ENCODE results near the gene SMARCAL1.

Gene SMARCAL1

DNA sequence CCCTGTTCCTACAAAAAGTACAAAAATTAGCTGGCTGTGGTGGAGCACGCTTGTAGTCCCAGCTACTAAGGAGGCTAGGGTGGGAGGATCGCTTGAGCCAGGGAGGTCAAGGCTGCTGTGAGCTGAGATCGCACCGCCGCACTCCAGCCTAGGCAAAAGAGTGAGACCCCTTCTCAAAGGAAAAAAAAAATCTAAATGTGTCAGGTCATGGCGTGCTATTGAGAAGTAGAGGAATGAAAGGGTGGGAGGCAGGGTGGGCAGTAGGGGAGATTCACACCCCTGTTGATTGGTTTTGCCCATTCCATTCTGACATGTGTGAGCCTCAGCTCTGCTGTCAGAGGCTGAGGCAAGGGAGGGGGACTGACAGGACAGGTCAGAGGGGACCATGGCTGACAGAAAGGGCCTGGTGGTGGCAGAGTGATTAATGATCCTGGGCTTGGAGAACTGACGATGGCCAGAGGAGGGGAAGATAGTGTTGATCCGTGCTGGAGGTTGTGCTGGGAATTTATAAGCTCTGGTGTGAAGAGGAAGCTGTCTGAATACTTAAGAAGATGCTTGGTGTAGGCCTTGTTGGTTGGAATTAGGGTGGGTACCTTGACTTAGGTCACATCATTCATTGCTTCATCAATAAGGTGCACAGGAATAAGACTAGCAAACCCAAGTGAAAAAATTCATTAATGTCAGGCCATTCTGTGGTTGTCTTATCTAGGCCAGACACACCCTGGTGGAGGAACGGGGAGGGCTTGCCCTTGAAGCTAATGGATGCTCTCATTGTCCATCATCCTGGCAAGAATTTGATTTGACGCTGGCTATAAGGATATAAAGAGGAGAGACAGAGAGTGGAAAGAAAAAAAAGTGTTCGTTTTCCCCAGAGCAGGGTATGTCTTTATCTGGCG, 19.1 kb upstream of the SMARCAL1 start:
- H3K9me3 ChIP-seq (ENCODE audit: insufficient read depth, low read length) = no peaks in the 10 kb centered on the region
- no peak overlapping the region for H2AFZ ChIP-seq (ENCODE audit: low read depth, low read length)
- H3K36me3 ChIP-seq (replicated peaks; ENCODE audit: low read depth, low read length) = no peaks in the 10 kb centered on the region
- H3K4me1 ChIP-seq (ENCODE audit: low read length) = peaks cover 17% of the 10 kb centered on the region
- no peak overlapping the region for H3K4me2 ChIP-seq (ENCODE audit: low read length)
- no peaks in the 10 kb centered on the region for H3K79me2 ChIP-seq (ENCODE audit: low read length)
- H3K27ac ChIP-seq (ENCODE audit: low read length) = no peak overlapping the region
- no peaks in the 10 kb centered on the region for H4K20me1 ChIP-seq (ENCODE audit: insufficient read depth, low read length)
- TF ChIP-seq, protein P1, sequence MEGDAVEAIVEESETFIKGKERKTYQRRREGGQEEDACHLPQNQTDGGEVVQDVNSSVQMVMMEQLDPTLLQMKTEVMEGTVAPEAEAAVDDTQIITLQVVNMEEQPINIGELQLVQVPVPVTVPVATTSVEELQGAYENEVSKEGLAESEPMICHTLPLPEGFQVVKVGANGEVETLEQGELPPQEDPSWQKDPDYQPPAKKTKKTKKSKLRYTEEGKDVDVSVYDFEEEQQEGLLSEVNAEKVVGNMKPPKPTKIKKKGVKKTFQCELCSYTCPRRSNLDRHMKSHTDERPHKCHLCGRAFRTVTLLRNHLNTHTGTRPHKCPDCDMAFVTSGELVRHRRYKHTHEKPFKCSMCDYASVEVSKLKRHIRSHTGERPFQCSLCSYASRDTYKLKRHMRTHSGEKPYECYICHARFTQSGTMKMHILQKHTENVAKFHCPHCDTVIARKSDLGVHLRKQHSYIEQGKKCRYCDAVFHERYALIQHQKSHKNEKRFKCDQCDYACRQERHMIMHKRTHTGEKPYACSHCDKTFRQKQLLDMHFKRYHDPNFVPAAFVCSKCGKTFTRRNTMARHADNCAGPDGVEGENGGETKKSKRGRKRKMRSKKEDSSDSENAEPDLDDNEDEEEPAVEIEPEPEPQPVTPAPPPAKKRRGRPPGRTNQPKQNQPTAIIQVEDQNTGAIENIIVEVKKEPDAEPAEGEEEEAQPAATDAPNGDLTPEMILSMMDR (IDR thresholded peaks at IDR 0.05; ENCODE audit: low read depth, low read length) = no peak
- TF ChIP-seq EZH2phosphoT487 (IDR thresholded peaks at IDR 0.05; ENCODE audit: low read depth) = no peak
- no peak overlapping the region for H3K4me3 ChIP-seq (ENCODE audit: low read length)
- no peaks in the 10 kb centered on the region for H3K27me3 ChIP-seq (ENCODE audit: low read depth, low read length)
- H3K9ac ChIP-seq (ENCODE audit: low read length) = no peak overlapping the region

DNA sequence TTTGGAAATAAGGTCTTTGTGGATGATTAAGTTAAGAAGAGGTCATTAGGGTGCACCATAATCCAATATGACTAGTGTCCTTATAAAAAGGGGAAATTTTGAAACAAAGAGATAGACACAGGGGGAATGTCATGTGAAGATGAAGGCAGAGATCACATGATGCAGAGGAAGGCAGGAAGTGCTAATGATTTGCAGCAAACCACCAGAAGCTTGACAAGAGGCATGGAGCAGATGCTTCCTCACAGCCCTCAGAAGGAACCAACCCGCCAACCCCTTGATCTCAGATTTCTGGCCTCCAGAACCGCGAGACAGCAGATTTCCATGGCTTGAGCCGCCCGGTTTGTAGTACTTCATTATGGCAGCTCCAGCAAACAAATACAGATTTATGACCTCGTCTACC, 17.4 kb upstream of the SMARCAL1 start:
- Histone ChIP-seq H3K4me2 (ENCODE audit: low read length) (no peak overlapping the region), H2AFZ (ENCODE audit: low read depth, low read length) (no peak overlapping the region), H3K27ac (ENCODE audit: low read length) (no peak overlapping the region), H3K4me1 (ENCODE audit: low read length) (peaks cover under 1% of the 10 kb centered on the region), H3K4me3 (ENCODE audit: low read length) (no peak overlapping the region), H3K79me2 (ENCODE audit: low read length) (no peaks in the 10 kb centered on the region), H3K9me3 (ENCODE audit: insufficient read depth, low read length) (no peaks in the 10 kb centered on the region), H3K9ac (ENCODE audit: low read length) (no peak overlapping the region), H3K36me3 (replicated peaks; ENCODE audit: low read depth, low read length) (no peaks in the 10 kb centered on the region), H3K27me3 (ENCODE audit: low read depth, low read length) (no peaks in the 10 kb centered on the region), H4K20me1 (ENCODE audit: insufficient read depth, low read length) (no peaks in the 10 kb centered on the region)
- TF ChIP-seq, protein P1 (IDR thresholded peaks at IDR 0.05; ENCODE audit: low read depth, low read length) = no peak
- no peak for TF ChIP-seq EZH2phosphoT487 (IDR thresholded peaks at IDR 0.05; ENCODE audit: low read depth)

DNA sequence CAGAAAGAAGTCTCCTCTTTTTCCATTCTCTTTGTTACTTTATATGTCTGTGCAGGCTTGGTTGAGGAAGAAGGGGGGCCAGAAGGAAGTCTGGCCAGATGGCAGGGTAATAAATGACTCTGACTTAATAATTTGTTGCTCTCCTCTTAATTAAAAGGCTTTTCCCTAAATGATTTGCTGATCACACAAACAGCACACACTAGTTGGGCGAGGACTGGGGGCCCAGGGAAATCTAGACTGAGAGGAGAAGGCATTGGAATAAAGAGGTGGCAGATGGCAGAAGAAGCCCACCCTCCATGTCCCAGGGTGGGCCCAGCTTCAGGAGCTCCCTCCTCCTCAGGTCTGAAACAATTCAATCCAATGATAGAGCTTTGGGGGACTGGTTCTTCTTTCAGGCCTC, 12.7 kb upstream of the SMARCAL1 start:
- H3K27ac ChIP-seq (ENCODE audit: low read length) = no peak overlapping the region
- H3K27me3 ChIP-seq (ENCODE audit: low read depth, low read length) = no peaks in the 10 kb centered on the region
- H3K4me2 ChIP-seq (ENCODE audit: low read length) = no peak overlapping the region
- H3K36me3 ChIP-seq (replicated peaks; ENCODE audit: low read depth, low read length) = no peaks in the 10 kb centered on the region
- H3K4me1 ChIP-seq (ENCODE audit: low read length) = 0 out of 2 replicates have a peak, but pooled peaks cover 2% of the 10 kb centered on the region
- H3K9ac ChIP-seq (ENCODE audit: low read length) = no peak overlapping the region
- no peak overlapping the region for H2AFZ ChIP-seq (ENCODE audit: low read depth, low read length)
- H3K9me3 ChIP-seq (ENCODE audit: insufficient read depth, low read length) = no peaks in the 10 kb centered on the region
- no peak overlapping the region for H3K4me3 ChIP-seq (ENCODE audit: low read length)
- TF ChIP-seq, protein P1 (IDR thresholded peaks at IDR 0.05; ENCODE audit: low read depth, low read length) = no peak
- TF ChIP-seq EZH2phosphoT487 (IDR thresholded peaks at IDR 0.05; ENCODE audit: low read depth) = no peak
- no peaks in the 10 kb centered on the region for H4K20me1 ChIP-seq (ENCODE audit: insufficient read depth, low read length)
- no peaks in the 10 kb centered on the region for H3K79me2 ChIP-seq (ENCODE audit: low read length)

DNA sequence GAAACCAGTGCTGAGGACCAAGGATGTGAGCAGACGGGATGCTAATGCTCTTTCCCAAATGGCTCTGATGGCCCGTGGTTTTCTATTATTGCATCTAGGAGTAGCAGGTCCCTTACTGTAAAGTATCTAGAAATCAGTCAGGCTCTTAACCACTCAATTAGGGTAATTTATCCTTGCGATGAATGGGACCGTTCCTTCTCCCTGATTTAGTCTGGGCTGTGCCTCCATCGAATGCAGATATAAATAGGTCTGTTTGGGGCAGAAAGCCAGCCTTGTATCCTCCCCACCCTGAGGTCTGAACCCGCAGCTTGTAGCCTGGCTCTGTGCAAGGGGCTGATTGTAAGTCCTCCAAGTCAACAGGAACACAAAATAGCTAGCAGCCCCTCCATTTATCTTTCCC, 9.5 kb upstream of the SMARCAL1 start:
- Histone ChIP-seq H3K27ac (ENCODE audit: low read length) (no peak overlapping the region), H3K9me3 (ENCODE audit: insufficient read depth, low read length) (no peaks in the 10 kb centered on the region), H3K4me1 (ENCODE audit: low read length) (peaks cover 6% of the 10 kb centered on the region; the same call in 1 of the 2 replicates), H3K79me2 (ENCODE audit: low read length) (no peaks in the 10 kb centered on the region), H4K20me1 (ENCODE audit: insufficient read depth, low read length) (no peaks in the 10 kb centered on the region), H3K9ac (ENCODE audit: low read length) (no peak overlapping the region), H3K27me3 (ENCODE audit: low read depth, low read length) (peaks cover 6% of the 10 kb centered on the region; the same call in 1 of the 2 replicates), H3K4me2 (ENCODE audit: low read length) (no peak overlapping the region), H3K4me3 (ENCODE audit: low read length) (no peak overlapping the region), H3K36me3 (replicated peaks; ENCODE audit: low read depth, low read length) (no peaks in the 10 kb centered on the region), H2AFZ (ENCODE audit: low read depth, low read length) (no peak overlapping the region)
- TF ChIP-seq, protein P1 (IDR thresholded peaks at IDR 0.05; ENCODE audit: low read depth, low read length) = no peak
- no peak for TF ChIP-seq EZH2phosphoT487 (IDR thresholded peaks at IDR 0.05; ENCODE audit: low read depth)
